Measurements from ENCODE around the gene ZNF491. TPM values are rescaled to one million over a fixed set of nuclear protein-coding genes. Genes with fewer than 3 reads are reported as not detected.

ZNF491 gene
- total RNA-seq (1 to 10 TPM; 2.5 to 4.9 TPM), polyA plus RNA-seq (1 to 10 TPM in 1 of 2 donors, under 1 TPM in 1; 0.54 to 1.1 TPM)
- long read RNA-seq, donor 1: 0 reads
- long read RNA-seq, donor 2: 0 reads
- long read RNA-seq, donor 3: 0 reads
- long read RNA-seq, donor 4, partial matches to known transcripts: 0 of 1 reads
- long read RNA-seq, donor 4, other reads (novel, unspliced or antisense): 0 of 1 reads
- long read RNA-seq, donor 5: 0 reads

DNA sequence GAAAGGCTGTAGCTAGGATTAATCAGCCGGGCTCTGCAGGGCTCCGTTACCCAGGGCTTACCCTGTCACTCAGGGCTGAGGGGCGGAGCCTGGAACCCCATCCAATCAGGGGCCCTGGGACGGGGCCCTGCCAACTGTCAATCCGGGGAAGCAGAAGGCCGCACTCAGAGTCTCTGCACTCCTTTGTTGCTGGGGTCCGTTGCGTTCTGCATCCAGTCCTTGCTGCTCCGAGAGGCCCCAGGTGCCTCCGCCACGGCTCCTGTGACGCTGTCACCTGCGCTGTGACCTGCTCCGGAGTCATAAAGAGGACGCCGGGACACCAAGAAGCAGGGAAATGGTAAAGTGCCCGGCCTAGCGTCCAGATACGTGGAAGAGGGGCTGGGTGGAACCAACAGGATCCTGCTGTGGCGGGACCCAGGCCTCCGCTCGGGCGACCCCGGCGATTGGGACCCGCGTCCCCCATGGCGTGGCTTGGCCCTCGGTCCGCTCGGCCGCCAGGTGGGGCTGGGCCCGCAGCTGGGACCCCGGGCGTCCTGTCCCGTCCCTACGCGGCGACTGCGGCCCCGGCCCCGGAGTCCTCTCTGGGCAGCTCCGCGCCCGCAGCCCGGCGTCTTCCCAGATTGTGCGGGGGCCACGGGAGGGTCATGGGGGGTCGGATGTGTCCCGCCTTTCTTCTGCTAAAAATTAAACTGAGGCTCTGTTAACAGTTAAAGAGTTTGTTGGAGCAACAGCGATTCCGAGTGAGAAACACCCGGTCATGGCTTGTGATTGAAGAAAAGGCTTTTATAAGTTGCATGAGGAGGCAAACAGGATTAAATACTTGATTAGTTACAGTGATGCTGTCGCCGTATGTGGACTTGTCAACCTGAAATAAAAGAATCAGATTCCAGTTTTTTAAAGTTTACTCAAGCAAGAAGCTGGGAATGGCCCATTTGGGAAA lies at the start of gene ZNF491:
Gene ZNF491 (plus strand): TSS at position 133 of the 940 bp plus-strand sequence. CDS start 7,431 bp downstream, outside the sequence.
- H3K27ac ChIP-seq (ENCODE audit: low read depth in 1 of 2, low read length in 1 of 2): peak within 1 kb of the TSS; percentile 83 to 95
- peak within 1 kb of the TSS; percentile 83 for H3K4me3 ChIP-seq
- TF ChIP-seq, protein P1, sequence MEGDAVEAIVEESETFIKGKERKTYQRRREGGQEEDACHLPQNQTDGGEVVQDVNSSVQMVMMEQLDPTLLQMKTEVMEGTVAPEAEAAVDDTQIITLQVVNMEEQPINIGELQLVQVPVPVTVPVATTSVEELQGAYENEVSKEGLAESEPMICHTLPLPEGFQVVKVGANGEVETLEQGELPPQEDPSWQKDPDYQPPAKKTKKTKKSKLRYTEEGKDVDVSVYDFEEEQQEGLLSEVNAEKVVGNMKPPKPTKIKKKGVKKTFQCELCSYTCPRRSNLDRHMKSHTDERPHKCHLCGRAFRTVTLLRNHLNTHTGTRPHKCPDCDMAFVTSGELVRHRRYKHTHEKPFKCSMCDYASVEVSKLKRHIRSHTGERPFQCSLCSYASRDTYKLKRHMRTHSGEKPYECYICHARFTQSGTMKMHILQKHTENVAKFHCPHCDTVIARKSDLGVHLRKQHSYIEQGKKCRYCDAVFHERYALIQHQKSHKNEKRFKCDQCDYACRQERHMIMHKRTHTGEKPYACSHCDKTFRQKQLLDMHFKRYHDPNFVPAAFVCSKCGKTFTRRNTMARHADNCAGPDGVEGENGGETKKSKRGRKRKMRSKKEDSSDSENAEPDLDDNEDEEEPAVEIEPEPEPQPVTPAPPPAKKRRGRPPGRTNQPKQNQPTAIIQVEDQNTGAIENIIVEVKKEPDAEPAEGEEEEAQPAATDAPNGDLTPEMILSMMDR (IDR thresholded peaks at IDR 0.05; ENCODE audit: control extremely low read depth, extremely low read depth): no peak
- ATAC-seq (ENCODE audit: insufficient read depth, low FRiP score): peak; percentile 97
- DNase-seq: peak; percentile 95 to 96 (median 95)
- peak within 1 kb of the TSS; percentile 55 to 82 for H3K9ac ChIP-seq (ENCODE audit: insufficient read depth in 1 of 2, low read length in 2 of 2)
- H3K4me1 ChIP-seq (ENCODE audit: control insufficient read depth in 5 of 5, insufficient read depth in 5 of 5, low read length in 5 of 5): peaks cover 0 to 9% (median 2%) of the 10 kb centered on the region in 5 donors
- WGBS, 2 donors: 0 to 1% methylated on average over 56 of the region's 56 CpGs
- H3K9me3 ChIP-seq (ENCODE audit: control insufficient read depth in 4 of 4, insufficient read depth in 3 of 4, low read length in 3 of 4): peaks cover 0 to 9% (median 4%) of the 10 kb centered on the region in 4 donors
- peaks cover 0 to 2% (median 0%) of the 10 kb centered on the region in 4 donors for H3K36me3 ChIP-seq (ENCODE audit: control insufficient read depth in 4 of 4, insufficient read depth in 4 of 4, low read length in 4 of 4)
- no peaks in the 10 kb centered on the region for H3K27me3 ChIP-seq (ENCODE audit: control insufficient read depth in 3 of 3, insufficient read depth in 3 of 3, low read length in 2 of 3)

DNA sequence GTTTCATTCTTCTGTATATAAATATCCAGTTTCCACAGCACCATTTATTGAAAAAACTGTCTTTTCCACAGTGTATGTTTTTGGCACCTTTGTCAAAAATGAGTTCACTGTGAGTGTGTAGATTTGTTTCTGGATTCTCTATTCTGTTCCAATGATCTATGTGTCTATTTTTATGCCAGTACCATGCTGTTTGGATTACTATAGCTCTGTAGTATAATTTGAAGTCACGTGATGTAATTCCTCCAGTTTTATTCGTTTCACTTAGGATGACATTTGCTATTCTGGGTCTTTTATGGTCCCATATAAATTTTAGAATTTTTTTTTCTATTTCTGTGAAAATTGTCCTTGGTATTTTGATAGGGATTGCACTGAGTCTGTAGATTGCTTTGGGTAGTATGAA lies 48.6 kb upstream of the ZNF491 start:
- Histone ChIP-seq H3K27me3 (ENCODE audit: control insufficient read depth in 3 of 3, insufficient read depth in 3 of 3, low read length in 2 of 3) (peaks cover 0 to 3% (median 0%) of the 10 kb centered on the region in 3 donors), H3K36me3 (ENCODE audit: control insufficient read depth in 4 of 4, insufficient read depth in 4 of 4, low read length in 4 of 4) (no peaks in the 10 kb centered on the region)

DNA sequence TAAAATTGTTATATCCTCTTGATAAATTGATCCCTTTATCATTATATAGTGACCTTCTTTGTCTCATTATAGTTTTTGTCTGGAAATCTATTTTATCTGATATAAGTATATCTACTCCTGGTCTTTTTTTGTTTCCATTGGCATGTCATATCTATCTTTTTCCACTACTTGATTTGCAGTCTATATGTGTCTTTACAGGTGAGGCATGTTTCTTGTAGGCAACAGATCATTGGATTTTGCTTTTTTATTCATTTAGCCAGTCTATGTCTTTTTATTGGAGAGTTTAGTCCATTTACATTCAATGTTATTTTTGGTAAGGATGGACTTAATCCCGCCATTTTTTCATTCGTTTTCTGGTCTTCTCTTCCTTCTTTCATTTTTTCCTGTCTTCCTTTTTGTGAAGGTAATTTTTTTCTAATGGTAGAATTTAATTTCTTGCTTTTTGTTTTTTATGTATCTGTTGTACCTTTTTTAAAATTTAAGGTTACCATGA lies 46.0 kb upstream of the ZNF491 start:
- peaks cover 0 to 17% (median 1%) of the 10 kb centered on the region in 4 donors for H3K9me3 ChIP-seq (ENCODE audit: control insufficient read depth in 4 of 4, insufficient read depth in 3 of 4, low read length in 3 of 4)
- TF ChIP-seq, protein P1 (IDR thresholded peaks at IDR 0.05; ENCODE audit: control extremely low read depth, extremely low read depth): no peak
- WGBS, 2 donors: 59 to 77% methylated on average over 2 of the region's 2 CpGs

More for the DNA sequence above, 48.6 kb upstream of the ZNF491 start:
- TF ChIP-seq, protein P1 (IDR thresholded peaks at IDR 0.05; ENCODE audit: control extremely low read depth, extremely low read depth): no peak
- no peak overlapping the region for H3K9ac ChIP-seq (ENCODE audit: insufficient read depth in 1 of 2, low read length in 2 of 2)
- H3K27ac ChIP-seq (ENCODE audit: low read depth in 1 of 2, low read length in 1 of 2): no peak overlapping the region
- 27 to 68% methylated on average over 2 of the region's 2 CpGs for WGBS, 2 donors
- no peaks in the 10 kb centered on the region for H3K4me1 ChIP-seq (ENCODE audit: control insufficient read depth in 5 of 5, insufficient read depth in 5 of 5, low read length in 5 of 5)
- H3K4me3 ChIP-seq: no peak overlapping the region
- ATAC-seq (ENCODE audit: insufficient read depth, low FRiP score) (no peak), DNase-seq (no peak)
- peaks cover 0 to 7% (median 1%) of the 10 kb centered on the region in 4 donors for H3K9me3 ChIP-seq (ENCODE audit: control insufficient read depth in 4 of 4, insufficient read depth in 3 of 4, low read length in 3 of 4)

More for the DNA sequence above, 46.0 kb upstream of the ZNF491 start:
- H3K9ac ChIP-seq (ENCODE audit: insufficient read depth in 1 of 2, low read length in 2 of 2): no peak overlapping the region
- ATAC-seq (ENCODE audit: insufficient read depth, low FRiP score) (no peak), DNase-seq (no peak)
- no peaks in the 10 kb centered on the region for H3K36me3 ChIP-seq (ENCODE audit: control insufficient read depth in 4 of 4, insufficient read depth in 4 of 4, low read length in 4 of 4)
- H3K4me1 ChIP-seq (ENCODE audit: control insufficient read depth in 5 of 5, insufficient read depth in 5 of 5, low read length in 5 of 5): no peaks in the 10 kb centered on the region
- H3K4me3 ChIP-seq: no peak overlapping the region
- H3K27me3 ChIP-seq (ENCODE audit: control insufficient read depth in 3 of 3, insufficient read depth in 3 of 3, low read length in 2 of 3): no peaks in the 10 kb centered on the region
- H3K27ac ChIP-seq (ENCODE audit: low read depth in 1 of 2, low read length in 1 of 2): no peak overlapping the region
